GM12801 (cell line): Measurements from ENCODE around the gene DNAJC3.

Experiments used
- CTCF ChIP-seq: IDR thresholded peaks from one replicate; pipeline ENCODE4 v1.5.1; 2011; ENCODE audit warnings: control low read depth; ENCODE audit not compliant: insufficient read length; ENCODE audit errors: extremely low read depth

Gene DNAJC3

DNA sequence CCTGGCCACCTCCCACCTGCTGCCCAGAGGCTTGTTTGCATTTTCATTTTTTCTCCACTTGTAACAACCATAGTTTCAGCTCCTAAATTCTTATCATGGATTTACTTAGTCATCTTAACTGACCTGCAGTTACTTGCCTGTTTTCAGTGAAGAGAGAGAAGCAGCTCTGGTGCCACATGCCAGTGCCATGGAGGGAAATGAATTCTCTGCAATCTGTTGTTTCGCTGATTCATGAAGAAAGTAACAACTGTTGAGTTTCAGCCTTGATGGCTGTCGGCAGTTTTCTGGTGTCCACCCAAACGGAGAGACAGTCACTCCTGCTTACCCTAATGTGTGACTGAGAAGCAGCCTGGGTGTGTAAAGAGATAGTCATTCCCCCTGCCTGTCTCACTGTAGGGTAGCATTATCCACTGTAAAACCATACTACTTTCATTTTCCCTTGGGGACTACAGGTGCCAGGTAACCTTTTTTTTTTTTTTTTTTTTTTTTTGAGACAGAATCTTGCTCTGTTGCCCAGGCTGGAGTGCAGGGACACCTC lies 116.1 kb downstream of the DNAJC3 start:
- no peak for TF ChIP-seq CTCF

GRCh38 chr13:95793781-95794180 lies 116.8 kb downstream of the DNAJC3 start:
- no peak for TF ChIP-seq CTCF

DNA sequence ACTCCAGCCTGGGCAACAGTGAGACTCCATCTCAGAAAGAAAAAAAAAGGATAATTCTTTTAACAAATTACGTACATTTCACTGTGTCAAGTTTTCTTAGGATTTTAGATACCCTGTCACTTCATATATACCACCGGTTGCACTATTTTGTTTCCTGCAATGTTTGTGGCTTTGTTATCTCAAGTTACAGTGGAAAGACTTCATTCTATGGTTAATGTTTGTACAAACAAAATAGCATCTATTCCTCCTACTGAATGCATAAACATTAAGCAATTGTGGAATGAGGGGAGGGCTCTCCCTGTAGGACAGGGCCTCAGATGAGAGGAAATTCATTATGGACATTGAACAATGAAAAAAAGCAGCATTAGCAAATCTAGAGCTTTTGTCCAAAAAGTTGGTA lies 120.1 kb downstream of the DNAJC3 start:
- no peak for TF ChIP-seq CTCF

DNA sequence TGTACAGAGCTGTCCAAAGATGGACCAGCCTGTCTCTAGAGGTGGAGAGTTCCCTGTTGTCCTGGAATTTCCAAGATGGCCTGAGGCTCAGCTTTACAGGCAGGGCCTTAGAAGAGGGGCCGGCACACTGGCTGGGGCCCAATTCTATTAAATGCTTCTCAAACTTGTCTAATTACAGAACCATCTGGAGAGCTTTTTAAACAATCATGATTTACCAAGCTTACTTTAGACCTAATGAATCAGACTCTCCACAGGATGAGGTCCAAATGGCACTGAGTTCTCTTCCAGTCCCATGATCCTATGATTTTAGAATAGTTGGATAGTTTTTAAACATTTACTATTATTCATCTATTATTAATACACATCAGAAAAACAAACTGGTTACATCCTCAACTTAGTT lies 123.5 kb downstream of the DNAJC3 start:
- TF ChIP-seq CTCF = no peak

DNA sequence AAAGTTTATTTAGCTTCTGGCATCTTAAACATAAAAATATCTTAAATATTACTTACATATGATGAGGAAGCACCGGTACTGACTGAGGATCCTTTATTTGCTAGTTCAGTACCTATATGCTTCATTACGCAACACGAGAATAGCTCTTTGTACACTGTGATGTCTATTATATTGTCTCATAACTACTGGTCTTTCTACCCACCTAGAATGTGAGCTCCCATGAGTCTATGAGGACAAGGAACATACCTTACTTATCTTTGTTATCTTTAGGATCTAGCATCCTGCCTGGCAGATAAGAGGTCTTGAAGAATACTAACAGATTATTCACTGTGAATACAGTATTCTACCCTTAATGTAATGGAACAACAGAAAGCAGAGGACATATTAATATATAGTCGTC lies 124.9 kb downstream of the DNAJC3 start:
- TF ChIP-seq CTCF = no peak

DNA sequence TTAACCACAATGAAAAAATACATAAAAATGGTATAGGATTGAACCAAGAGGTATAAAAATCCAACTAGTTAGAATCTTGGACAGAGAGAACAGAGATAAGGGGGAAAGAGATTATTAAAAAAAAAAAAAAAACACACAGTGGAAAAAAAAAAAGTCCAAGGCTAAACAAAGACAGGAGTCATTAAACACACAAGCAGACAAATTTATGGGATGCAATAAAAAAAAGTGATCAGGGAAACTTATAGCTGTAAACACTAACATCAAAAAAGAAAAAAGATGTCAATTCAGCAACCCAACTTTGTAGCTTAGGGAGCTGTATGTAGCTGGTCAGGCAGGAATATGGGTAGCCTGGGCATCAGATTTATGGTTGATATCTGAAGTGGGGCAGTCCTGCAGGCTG lies 129.0 kb downstream of the DNAJC3 start:
- no peak for TF ChIP-seq CTCF

DNA sequence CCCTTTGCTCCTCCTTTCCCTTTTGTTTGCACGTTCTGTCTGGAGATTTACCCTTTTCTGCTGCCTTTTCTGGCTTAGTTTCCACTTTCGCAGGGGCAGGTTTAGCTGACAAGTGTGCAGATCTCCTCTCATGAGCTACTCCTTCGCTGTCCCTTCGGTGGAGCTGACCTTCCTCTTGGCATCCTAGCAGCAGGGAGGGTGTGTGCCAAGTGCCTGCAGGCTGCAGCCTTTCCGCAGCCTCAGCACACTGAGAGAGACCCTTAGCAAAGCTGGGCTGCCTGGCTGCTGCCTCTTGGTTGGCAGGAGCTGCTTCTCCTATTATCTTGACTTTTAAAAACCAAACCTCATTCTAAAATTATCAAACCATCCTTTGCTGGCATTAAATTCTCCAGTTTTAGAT lies 132.5 kb downstream of the DNAJC3 start:
- no peak for TF ChIP-seq CTCF

GRCh38 chr13:95813139-95813538 lies 136.2 kb downstream of the DNAJC3 start:
- TF ChIP-seq CTCF = no peak
